ENCODE measurements around the gene KLHL29.

DNA sequence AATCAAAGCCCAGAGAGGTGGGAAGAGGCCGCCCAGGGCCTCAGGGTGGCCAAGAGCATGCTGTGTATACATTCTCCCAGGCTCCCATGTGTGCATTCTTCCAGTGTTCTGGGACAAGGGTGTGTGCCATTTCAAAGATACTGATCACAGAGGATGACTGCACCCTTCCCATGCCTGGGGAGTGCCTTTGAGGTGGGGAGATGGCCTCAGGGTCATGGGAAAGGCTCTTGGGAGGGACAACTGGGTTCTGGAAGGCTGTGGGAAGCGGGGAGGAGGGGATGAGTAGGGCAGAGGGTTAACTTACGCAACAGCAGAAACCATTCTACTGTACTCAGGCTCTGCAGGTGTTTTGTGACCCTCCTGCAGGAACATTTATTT lies 40.9 kb downstream of the KLHL29 start:
- TF ChIP-seq SIN3A (IDR thresholded peaks at IDR 0.05; ENCODE audit: borderline replicate concordance, insufficient read depth, low read length) (no peak), REST (IDR thresholded peaks at IDR 0.05; ENCODE audit: insufficient read depth in 1 of 2, low read depth in 2 of 2, low read length in 2 of 2) (no peak), POLR2AphosphoS5 (IDR thresholded peaks at IDR 0.05; ENCODE audit: low read depth, low read length) (no peak)
